Activated CD4-positive, CD25-positive, alpha-beta regulatory T cell treated with anti-CD3 and anti-CD28 coated beads, Interleukin-2, amount 50 U/mL, for 24 hours (primary cell): Measurements from ENCODE around the gene HERC6.
"Not testable (repeated sequence)": the region's sequence is repeated elsewhere in the genome, so short reads cannot be mapped to it uniquely, and the experiment has no call there.

Experiments used
- ATAC-seq, 2 donors: fragments of 150-1000 bp; cut with Tn5 transposase; one replicate each; pipeline ENCODE4 v1.10.0; 2021; ENCODE audit warnings: mild to moderate bottlenecking in 1 of 2, moderate library complexity in 1 of 2

HERC6 gene

DNA sequence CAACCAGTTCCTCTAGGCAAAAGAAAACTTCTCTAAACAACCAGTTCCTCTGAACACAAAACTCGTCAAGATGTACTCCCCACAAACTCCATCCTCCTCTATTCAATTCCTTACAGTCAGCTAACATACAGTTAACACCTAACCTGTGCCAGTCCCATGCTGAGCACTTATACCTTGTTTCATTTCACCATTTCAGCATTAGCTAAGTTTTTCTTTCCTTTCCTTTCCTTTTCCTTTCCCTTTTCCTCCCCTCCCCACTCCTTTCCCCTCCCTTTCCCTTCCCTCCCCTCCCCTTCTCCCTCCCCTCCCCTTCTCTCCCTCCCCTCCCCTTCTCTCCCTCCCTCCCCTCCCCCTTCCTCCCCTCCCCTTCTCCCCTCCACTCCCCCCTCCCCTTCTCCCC lies 13.1 kb downstream of the HERC6 start:
- ATAC-seq: no peak

GRCh38 chr4:88396681-88397080 lies 18.0 kb downstream of the HERC6 start:
- ATAC-seq: no peak

DNA sequence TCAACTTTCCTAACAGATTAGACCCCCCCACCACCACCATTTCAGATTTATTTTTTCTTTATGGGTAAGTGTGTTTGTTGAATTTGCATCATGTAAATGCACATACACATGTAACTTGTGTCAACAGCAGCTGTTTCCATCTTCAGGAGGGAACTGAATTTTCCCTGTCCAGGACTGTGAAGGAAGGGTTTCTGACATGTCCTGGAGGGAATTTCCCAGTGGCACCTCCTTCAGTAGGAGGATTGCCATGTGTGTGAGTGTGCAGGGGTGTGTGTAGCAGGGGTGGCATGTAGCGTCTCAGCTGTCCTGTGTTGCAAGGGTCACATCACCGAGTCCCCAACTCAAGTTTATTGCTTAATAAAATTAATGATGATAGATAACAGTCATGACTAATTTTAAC lies 19.7 kb downstream of the HERC6 start:
- ATAC-seq: no peak

DNA sequence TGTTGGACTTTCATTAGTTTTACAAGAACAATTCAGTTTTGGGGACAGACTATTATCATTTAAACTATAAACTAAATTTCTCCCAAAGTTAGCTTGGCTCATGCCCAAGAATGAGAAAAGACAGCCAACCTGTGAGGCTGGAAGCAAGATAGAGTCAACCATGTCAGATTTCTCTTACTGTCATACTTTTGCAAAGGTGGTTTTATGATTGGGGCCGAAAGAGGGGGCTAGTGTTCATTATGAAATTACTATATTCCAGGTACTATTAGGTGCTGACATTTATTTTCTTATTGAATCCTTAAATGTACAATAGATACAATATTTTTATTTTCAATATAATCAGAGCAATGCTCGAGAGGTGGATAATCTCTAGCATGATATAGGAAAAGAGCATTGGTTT lies 30.6 kb downstream of the HERC6 start:
- ATAC-seq: no peak

- ATAC-seq: no peak
Measured at GRCh38 chr4:88409789-88410188, 31.1 kb downstream of the HERC6 start.

GRCh38 chr4:88411491-88412096 lies 32.9 kb downstream of the HERC6 start:
- ATAC-seq: peak in 1 of 2 donors; percentile 45

DNA sequence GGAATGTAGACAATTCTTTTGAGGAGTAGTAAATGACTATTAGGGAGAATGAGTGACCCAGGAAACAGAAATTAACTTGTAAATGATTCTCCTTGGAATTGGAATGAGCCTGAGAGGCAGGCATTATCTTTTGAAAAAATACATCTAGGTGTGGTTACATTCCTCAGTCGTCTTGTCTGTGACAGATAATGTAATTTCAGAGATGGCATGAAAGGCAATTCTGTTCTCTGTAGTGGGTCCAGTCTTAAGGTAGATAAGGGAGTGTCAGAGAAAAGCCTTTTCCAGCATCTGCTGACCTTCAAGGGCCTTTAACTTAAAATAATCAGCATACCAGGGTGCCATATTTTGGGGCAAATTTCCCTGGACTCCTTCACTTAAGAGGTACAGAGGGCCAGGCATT lies 35.1 kb downstream of the HERC6 start:
- ATAC-seq: no peak

- ATAC-seq: no peak
Measured at GRCh38 chr4:88414755-88415154, 36.1 kb downstream of the HERC6 start.

DNA sequence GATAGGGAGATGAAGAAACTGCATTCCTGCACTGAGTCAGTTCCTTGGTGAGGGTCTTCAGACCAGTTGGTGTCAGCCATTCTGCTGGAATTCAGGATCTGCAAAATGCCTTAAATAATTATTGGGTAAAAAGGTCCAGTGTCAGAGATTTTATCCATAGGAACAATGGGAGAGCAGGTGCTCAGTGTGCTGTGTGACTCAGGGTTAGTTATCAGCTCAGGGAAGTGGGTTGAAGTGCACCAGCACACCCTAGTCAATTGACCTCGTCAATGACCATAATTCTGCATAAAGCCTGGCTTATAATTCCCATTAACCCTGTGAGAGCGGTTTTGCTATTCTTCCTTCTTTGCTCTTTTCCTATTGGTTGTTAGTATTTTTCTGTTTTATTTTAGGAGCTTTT lies 37.3 kb downstream of the HERC6 start:
- ATAC-seq: no peak

DNA sequence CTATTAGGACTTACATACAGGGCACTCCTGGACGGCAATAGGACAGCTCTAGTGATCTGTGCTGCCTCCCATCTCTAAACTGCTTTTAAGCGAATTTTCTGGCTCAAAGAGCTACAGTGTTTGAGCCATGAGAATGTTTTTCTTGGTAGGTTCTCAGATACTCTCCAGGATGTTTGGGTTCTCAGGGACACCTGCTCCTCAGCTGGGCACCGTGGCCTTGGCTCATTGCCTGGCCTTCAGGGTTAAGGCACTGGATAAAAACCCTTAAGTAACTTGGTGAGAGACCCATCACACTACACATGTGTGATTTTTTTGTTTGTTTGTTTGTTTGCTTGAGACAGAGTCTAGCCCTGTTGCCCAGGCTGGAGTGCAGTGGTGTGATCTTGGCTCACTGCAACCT lies 39.8 kb downstream of the HERC6 start:
- no peak for ATAC-seq

GRCh38 chr4:88419874-88420273 lies 41.2 kb downstream of the HERC6 start:
- no peak for ATAC-seq

- no peak for ATAC-seq
Measured at GRCh38 chr4:88420844-88421243, 42.2 kb downstream of the HERC6 start.

DNA sequence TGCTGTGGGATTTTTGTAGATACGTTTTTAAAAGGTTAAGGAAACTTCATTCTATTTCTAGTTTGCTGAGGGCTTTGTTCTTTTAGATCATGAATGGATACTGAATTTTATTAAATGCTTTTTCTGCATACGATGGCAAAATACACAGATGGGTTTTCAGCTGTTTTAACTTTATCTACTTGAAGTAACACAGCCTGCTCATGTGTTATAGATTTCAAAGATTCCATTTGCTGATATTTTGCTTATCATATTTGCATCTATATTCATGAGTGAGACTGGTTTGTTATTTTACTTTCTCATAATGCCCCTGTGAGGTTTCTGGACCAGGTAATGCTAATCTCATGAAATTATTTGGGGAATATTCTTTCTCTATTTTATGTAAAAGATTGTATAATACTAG lies 43.8 kb downstream of the HERC6 start:
- ATAC-seq: no peak

GRCh38 chr4:88429401-88429800 lies 50.7 kb downstream of the HERC6 start:
- ATAC-seq: no peak

GRCh38 chr4:88435987-88436693 lies 57.5 kb downstream of the HERC6 start:
- ATAC-seq: no peak

DNA sequence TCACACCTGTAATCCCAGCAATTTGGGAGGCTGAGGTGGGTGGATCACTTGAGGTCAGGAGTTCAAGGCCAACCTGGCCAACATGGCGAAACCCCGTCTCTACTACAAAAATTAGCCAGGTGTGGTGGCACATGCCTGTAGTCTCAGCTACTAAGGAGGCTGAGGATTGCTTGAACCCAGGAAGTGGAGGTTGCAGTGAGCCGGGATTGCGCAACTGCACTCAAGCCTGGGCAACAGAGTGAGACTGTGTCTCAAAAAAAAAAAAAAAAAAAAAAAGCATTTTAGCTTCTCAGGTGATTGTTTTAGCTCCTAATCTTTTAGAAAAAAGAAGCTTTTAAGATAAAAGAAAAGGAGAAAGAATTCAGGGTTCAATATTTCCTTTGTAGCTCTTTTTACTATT lies 59.2 kb downstream of the HERC6 start:
- ATAC-seq: not testable (repeated sequence)

GRCh38 chr4:88439161-88439760 lies 60.6 kb downstream of the HERC6 start:
- ATAC-seq: no peak

GRCh38 chr4:88440146-88440545 lies 61.5 kb downstream of the HERC6 start:
- ATAC-seq: no peak

- ATAC-seq: no peak
Measured at GRCh38 chr4:88441696-88442095, 63.0 kb downstream of the HERC6 start.

DNA sequence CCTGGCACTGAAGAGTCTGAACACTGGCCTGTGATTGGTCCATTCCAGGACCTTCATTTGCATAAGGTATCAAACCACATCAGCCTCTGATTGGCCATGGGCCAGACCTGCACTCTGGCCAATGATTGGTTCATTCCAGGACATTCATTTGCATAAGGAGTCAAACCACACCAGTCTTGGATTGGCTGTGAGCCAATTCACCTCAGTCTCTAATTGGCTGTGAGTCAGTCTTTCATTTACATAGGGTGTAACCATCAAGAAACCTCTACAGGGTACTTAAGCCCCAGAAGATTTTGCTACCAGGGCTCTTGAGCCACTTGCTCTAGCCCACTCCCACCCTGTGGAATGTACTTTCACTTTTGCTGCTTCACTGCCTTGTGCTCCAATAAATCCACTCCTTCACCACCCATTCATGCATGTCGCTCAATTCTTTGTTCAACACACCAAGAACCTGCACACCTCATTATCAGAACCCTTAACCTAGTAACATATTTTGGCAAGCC lies 64.1 kb downstream of the HERC6 start:
- ATAC-seq: no peak

- no peak for ATAC-seq
Measured at GRCh38 chr4:88443486-88443885, 64.8 kb downstream of the HERC6 start.

DNA sequence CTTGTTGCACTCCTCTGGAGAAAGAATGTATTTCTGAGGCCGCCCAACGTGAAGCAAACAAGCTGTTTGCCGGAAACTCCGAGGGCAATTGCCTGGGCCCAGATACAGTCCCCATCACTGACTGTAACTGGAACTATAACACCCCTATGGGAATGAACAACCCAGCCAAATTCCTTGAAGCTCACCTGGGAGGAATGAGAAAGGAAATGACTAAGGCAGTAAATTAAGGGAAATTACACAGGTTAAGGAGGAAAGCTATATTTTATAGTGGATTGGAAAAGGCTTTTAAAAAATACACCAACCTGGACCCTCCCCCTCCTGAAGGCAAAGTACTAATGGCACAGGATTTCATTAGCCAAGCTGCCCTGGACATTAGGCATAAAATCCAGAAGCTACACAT lies 66.6 kb downstream of the HERC6 start:
- no peak for ATAC-seq

DNA sequence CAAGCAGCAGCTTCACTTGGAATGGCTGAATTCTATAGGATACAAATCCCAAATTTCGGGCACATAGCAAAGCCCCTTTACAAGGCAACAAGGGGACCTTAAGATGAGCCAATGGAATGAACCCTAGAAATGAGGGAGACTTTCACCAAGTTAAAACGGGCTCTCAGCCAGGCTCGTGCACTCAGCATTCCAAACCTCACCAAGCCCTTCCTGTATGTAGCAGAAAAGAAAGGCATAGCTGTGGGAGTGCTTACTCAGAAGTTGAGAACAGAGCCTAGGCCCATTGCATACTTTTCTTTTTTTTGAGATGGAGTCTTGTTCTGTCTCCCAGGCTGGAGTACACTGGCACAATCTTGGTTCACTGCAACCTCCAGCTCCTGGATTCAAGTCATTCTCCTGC lies 67.5 kb downstream of the HERC6 start:
- no peak for ATAC-seq

DNA sequence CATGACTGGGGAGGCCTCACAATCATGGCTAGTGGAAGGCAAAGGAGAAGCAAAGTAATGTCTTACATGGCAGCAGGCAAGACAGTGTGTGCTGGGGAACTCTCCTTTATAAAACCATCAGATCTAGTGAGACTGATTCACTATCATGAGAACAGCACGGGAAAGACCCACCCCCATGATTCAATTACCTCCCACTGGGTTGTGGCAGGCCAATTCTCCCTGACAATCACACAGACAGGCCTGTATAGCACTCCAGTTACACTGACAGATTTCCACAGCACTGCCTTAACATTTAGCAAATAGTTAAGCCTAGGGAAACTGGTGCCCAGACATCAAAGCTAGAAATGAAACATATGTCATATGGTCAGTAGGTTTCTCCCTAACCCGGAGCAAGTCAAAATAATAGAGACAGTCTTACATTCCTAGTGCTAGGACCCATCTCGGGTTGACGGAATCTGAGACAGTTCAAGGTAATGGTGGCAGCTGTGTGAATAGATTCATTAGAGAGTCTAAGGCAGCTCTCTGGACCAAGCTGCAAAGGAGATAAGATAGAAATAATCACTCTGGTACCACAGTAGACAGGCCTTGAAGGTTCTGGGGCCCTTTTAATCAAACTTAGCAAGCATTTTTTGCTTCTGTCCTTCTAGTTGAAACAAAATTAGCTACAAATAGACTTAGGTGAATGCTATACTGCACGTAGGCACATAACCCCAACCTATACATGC lies 68.9 kb downstream of the HERC6 start:
- ATAC-seq: no peak
